Prostate gland (tissue), 2 donors: ENCODE measurements around the gene TSEN54. TPM values are rescaled to one million over a fixed set of nuclear protein-coding genes. Genes with fewer than 3 reads are reported as not detected.

Experiments used
- DNase-seq: peaks from one replicate; pipeline ENCODE4 v3.0.0-alpha.2; 2019; ENCODE audit warnings: low spot score
- H3K27ac ChIP-seq, 2 donors: fragments of 200-600 bp; sonication (generic); 2 replicates each; pipeline ENCODE4 v1.5.1; 2017 to 2019
- H3K27me3 ChIP-seq: fragments of 200-600 bp; sonication (generic); replicated peaks from 2 replicates; pipeline ENCODE4 v1.5.1; 2019; ENCODE audit not compliant: insufficient read depth
- H3K36me3 ChIP-seq, 2 donors: fragments of 200-600 bp; sonication (generic); 1 replicate in 1 of 2; 2 replicates in 1 of 2; pipeline versions ENCODE4 v1.5.1 to v1.8.1; 2017 to 2019
- H3K4me1 ChIP-seq: fragments of 200-600 bp; sonication (generic); replicated peaks from 2 replicates; pipeline ENCODE4 v1.5.1; 2019
- H3K4me3 ChIP-seq, 2 donors: fragments of 200-600 bp; sonication (generic); 2 replicates each; pipeline ENCODE4 v1.5.1; 2017 to 2019
- H3K9me3 ChIP-seq: fragments of 200-600 bp; sonication (generic); 2 replicates; pipeline ENCODE4 v1.5.1; 2017
- CTCF ChIP-seq, 4 experiments: fragments of 200-600 bp in 2 of 4; fragments of 450-650 bp in 2 of 4; sonication (generic) in 2 of 4; IDR thresholded peaks; 1 replicate in 3 of 4; 2 replicates in 1 of 4; pipeline ENCODE4 v1.5.1; 2016 to 2019; ENCODE audit warnings: antibody characterized with exemption in 4 of 4, mild to moderate bottlenecking in 2 of 4, moderate library complexity in 2 of 4
- POLR2A ChIP-seq: fragments of 450-650 bp; IDR thresholded peaks from one replicate; pipeline ENCODE4 v1.6.1; 2016; ENCODE audit warnings: antibody characterized with exemption, mild to moderate bottlenecking
- POLR2AphosphoS5 ChIP-seq: sonication (generic); formaldehyde crosslinking; IDR thresholded peaks from one replicate; pipeline ENCODE4 v1.6.1; 2017; ENCODE audit warnings: antibody characterized with exemption
- WGBS: methylation state at CpG from one replicate; pipeline ENCODE4 v1.1.5; 2018; 5-methylcytosine and 5-hydroxymethylcytosine counted together
- intact Hi-C: fragments of 100-400 bp; cut with DNase I; formaldehyde crosslinking; loops from one replicate; pipeline ENCODE4 v1.14.2; 2022
- total RNA-seq, 2 donors: library from RNA; depleted of rRNA; stranded (reverse); fragments of >200 nt; gene quantifications; one replicate each; pipeline ENCODE4 v1.1.0, GENCODE V29; 2016

Gene TSEN54
- total RNA-seq, 2 donors from 2014 or later = 45.9 to 56.2 TPM

GRCh38 chr17:75521951-75522727 is 5.8 kb downstream of the TSEN54 start:
- H3K4me1 ChIP-seq = peaks cover 4% of the 10 kb centered on the region
- DNase-seq = no peak
- H3K4me3 ChIP-seq = no peak overlapping the region
- no peaks in the 10 kb centered on the region for H3K27me3 ChIP-seq
- H3K9me3 ChIP-seq = no peaks in the 10 kb centered on the region
- H3K36me3 ChIP-seq = no peaks in the 10 kb centered on the region
- no peak for TF ChIP-seq CTCF (IDR thresholded peaks at IDR 0.05)
- TF ChIP-seq POLR2AphosphoS5 = no peak
- no peak for TF ChIP-seq POLR2A
- intact Hi-C loops = no loop called here
- 90% methylated on average over 33 of the region's 33 CpGs for WGBS
- H3K27ac ChIP-seq = no peak overlapping the region

- no peak for DNase-seq
- H3K4me3 ChIP-seq = no peak overlapping the region
- H3K9me3 ChIP-seq = no peaks in the 10 kb centered on the region
- no peak overlapping the region for H3K27ac ChIP-seq
- no peaks in the 10 kb centered on the region for H3K36me3 ChIP-seq
- no peak for TF ChIP-seq CTCF (IDR thresholded peaks at IDR 0.05)
- TF ChIP-seq POLR2AphosphoS5 = no peak
- no peak for TF ChIP-seq POLR2A
- WGBS = 93% methylated on average over 7 of the region's 7 CpGs
- no peaks in the 10 kb centered on the region for H3K27me3 ChIP-seq
- H3K4me1 ChIP-seq = peaks cover 4% of the 10 kb centered on the region
- intact Hi-C loops = no loop called here
Measured at GRCh38 chr17:75523647-75524046, 7.3 kb downstream of the TSEN54 start.

GRCh38 chr17:75524269-75524969 is 8.1 kb downstream of the TSEN54 start:
- DNase-seq = no peak
- Histone ChIP-seq H3K4me3 (peak overlapping the region; percentile 59 to 74), H3K9me3 (no peaks in the 10 kb centered on the region), H3K27me3 (no peaks in the 10 kb centered on the region), H3K27ac (peak overlapping the region; percentile 85 to 91), H3K4me1 (peaks cover 4% of the 10 kb centered on the region), H3K36me3 (no peaks in the 10 kb centered on the region)
- intact Hi-C loops = no loop called here
- TF ChIP-seq POLR2A (no peak), POLR2AphosphoS5 (no peak), CTCF (IDR thresholded peaks at IDR 0.05) (no peak)
- WGBS = 27% methylated on average over 20 of the region's 24 CpGs

- intact Hi-C loops = no loop called here
- peak within 1 kb of the TSS; percentile 85 to 91 for H3K27ac ChIP-seq
Measured at GRCh38 chr17:75524970-75525805, 8.9 kb downstream of the TSEN54 start, which contains the start of gene LLGL2. Gene LLGL2, plus strand, starts transcription at chr17:75525697. Its CDS starts 17,730 bp downstream, at chr17:75543427.

More at GRCh38 chr17:75524970-75525805, 8.9 kb downstream of the TSEN54 start, which contains the start of gene LLGL2:
- Histone ChIP-seq H3K4me1 (peaks cover 4% of the 10 kb centered on the region), H3K9me3 (no peaks in the 10 kb centered on the region), H3K36me3 (no peaks in the 10 kb centered on the region), H3K27me3 (no peaks in the 10 kb centered on the region), H3K4me3 (peak within 1 kb of the TSS; percentile 59 to 74)
- DNase-seq = peak; percentile 89
- peak; percentile 15 to 69 (median 54) for TF ChIP-seq CTCF (IDR thresholded peaks at IDR 0.05)
- peak; percentile 58 for TF ChIP-seq POLR2A
- TF ChIP-seq POLR2AphosphoS5 = no peak
- 1% methylated on average over 79 of the region's 108 CpGs for WGBS
